ENCODE data around the gene CDK14.

GRCh38 chr7:91182819-91183764, 587.0 kb downstream of the CDK14 start:
- TF ChIP-seq RFX5 (IDR thresholded peaks at IDR 0.05; ENCODE audit: borderline replicate concordance, low read depth, low read length) (no peak), CTCF (IDR thresholded peaks at IDR 0.05; ENCODE audit: control extremely low read depth in 1 of 3, insufficient read depth in 1 of 3, low read depth in 1 of 3, low read length in 3 of 3) (no peak), SUZ12 (IDR thresholded peaks at IDR 0.05; ENCODE audit: low read length) (no peak), RAD21 (IDR thresholded peaks at IDR 0.05 in 1 of 2, conservative IDR thresholded peaks at IDR 0.05 in 1 of 2; ENCODE audit: low read depth in 2 of 2, low read length in 2 of 2) (no peak), EP300 (IDR thresholded peaks at IDR 0.05; ENCODE audit: borderline replicate concordance in 1 of 2, low read depth in 2 of 2, low read length in 2 of 2) (no peak), POLR2A (IDR thresholded peaks at IDR 0.05; ENCODE audit: control extremely low read depth in 1 of 2, low read depth in 2 of 2, low read length in 2 of 2) (no peak), ATF3 (IDR thresholded peaks at IDR 0.05; ENCODE audit: insufficient read depth, low read depth, low read length) (no peak), YY1 (IDR thresholded peaks at IDR 0.05; ENCODE audit: low read depth, low read length) (no peak), POLR2AphosphoS5 (IDR thresholded peaks at IDR 0.05; ENCODE audit: low read depth, low read length) (no peak), TAF1 (IDR thresholded peaks at IDR 0.05; ENCODE audit: low read depth, low read length) (no peak), MAX (IDR thresholded peaks at IDR 0.05) (no peak), USF2 (IDR thresholded peaks at IDR 0.05; ENCODE audit: low read length) (no peak), NRF1 (IDR thresholded peaks at IDR 0.05; ENCODE audit: low read depth, low read length) (no peak), JUN (IDR thresholded peaks at IDR 0.05; ENCODE audit: low read depth, low read length) (no peak)
